Measurements from ENCODE around the gene HK3.

HK3 gene

DNA sequence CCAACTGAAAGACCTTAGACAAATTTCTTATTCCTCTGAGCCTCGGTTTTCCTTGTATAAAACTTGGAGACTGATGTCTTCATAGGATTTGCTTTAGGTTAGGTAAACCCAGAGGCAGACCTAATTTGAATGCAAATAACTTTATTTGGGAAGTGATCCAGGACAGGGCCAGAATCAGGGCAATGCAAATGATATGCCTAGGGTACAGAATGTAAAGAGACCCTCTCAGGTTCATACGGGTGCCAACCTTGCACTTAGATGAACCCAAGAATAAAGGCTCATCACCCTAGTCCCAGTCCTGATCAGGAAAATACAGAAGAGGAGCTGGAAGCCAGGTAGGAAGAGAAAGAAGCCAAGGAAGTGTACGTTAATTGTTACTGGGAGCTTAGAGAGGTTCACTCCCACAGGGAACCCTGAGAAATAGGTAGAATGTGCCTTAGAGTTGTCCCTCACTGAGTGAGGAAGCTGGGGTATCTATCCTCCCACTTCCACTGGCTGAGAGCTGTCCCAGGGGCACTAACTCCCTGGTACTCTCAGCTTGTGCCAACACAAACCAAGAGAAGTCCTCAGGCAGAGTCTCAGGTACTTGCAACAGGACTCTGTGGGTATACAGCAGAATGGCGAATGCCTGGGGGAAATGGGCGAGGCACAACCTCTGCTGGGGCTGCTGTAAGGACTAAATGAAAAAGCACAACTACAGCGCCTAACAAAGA lies 3.1 kb upstream of the HK3 start:
- DNase-seq (ENCODE audit: low read depth) = no peak

DNA sequence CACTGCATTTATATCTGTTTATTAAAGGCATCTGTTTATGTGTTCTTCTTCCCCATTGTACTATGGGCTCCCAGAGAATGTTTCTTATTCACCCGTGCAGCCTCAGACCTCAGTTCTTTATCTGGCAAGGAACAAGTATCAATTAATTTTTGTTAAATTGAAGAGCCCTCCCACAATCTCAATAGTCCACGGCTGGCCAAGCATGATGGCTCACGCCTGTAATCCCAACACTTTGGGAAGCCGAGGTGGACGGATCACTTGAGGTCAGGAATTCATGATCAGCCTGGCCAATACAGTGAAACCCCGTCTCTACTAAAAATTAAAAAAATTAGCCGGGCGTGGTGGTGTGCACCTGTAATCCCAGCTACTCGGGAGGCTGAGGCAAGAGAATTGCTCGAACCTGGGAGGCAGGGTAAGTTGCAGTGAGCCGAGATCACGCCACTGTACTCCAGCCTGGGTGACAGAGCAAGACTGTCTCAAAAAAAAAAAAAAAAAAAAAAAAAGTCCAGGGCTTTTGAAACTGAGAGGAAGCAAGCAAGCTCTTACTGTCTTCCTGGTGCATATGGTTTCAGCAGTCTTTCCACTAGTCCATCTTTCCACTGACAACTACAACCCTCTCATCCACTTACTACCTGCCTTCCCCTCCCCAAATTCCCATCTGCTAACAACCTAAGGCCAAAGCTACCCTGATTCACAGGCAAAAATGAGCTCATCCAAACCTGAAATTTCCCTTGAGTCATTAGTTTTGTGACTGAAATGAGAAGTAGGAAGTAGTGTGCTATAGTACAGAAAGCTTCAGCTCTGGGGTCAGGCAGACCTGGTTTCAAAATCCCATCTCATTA lies 2.3 kb upstream of the HK3 start:
- no peak for DNase-seq (ENCODE audit: low read depth)

- no peak for DNase-seq (ENCODE audit: low read depth)
Observed at GRCh38 chr5:176900780-176901204, 1.6 kb upstream of the HK3 start.

- no peak for DNase-seq (ENCODE audit: low read depth)
Observed at GRCh38 chr5:176899946-176900779, 1.0 kb upstream of the HK3 start.

DNA sequence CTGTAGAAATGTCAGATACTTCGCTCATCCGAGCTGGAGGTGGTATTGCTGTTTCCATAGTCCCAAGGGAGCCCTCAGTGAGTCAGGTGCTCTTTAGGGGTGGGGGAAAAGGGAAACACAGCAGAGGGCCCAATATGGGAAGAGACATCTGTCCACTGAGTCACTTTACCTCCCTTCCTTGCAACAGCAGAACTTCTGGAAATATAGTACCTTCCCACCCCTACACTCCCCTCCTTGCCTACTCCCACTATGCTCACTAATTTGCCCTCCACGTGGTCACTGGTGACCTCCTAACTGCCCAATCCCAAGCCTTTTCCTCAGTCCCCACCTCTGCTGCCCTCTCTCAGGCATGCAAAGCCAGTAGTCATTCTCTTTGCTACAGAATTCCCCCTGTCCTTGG lies 1.9 kb downstream of the HK3 start:
- no peak for DNase-seq (ENCODE audit: low read depth)

DNA sequence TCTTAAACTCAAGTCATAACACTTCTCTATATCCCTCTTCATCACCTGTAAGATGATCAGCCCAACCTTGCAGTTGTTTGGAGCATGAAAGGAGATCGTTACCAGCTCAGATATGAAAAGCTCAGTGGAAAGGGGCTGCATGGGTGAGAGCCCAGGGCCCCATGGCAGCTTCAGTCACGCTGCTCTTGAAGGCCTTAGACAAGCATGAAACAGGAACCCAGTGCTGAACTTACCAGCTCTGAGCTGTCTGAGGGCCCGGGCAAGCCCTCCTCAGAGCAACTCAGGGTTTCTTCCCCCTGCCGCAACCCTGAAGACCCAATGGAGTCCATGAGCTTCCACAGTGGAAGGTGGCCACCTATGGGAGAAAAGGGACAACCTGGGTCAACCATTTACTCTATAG lies 3.3 kb downstream of the HK3 start:
- no peak for DNase-seq (ENCODE audit: low read depth)

DNA sequence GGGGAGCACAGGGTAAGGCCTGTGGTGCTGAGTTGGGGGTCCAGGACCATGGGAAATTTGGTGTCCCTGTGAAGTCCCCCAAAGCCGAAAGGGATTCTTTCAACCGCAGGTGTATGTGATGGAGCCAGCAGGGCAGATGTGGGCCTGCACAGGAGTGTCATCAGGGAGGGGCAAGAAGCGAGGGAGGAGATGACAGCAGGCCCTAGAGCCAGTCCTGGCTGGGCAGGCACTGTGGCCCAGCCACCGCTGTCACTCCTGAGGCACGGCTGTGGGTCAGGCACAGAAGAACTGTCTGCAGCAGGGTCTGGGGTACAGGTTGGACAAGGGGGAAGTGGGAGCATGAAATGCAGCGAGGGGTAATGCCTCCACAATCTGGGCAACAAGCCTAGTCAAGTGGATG lies 4.8 kb downstream of the HK3 start:
- no peak for DNase-seq (ENCODE audit: low read depth)

DNA sequence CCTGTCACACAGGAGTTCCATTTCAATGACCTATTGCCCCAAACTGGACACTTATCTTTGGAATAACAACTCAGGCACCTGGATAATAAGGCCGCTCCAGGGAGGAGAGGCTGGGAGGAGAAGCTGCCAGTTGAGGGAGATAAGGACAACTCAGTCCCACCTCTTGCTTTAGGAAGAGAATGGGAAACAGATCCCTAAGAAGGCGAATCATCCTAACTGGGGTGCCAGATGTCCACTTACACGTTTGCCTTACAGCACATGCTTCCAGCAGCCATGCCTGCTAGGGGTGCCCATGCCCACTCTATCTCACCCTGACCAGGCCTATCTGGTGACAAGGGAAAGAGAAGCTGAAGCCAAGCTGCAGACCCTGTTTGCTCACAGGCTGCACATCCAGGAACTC lies 6.5 kb downstream of the HK3 start:
- no peak for DNase-seq (ENCODE audit: low read depth)

DNA sequence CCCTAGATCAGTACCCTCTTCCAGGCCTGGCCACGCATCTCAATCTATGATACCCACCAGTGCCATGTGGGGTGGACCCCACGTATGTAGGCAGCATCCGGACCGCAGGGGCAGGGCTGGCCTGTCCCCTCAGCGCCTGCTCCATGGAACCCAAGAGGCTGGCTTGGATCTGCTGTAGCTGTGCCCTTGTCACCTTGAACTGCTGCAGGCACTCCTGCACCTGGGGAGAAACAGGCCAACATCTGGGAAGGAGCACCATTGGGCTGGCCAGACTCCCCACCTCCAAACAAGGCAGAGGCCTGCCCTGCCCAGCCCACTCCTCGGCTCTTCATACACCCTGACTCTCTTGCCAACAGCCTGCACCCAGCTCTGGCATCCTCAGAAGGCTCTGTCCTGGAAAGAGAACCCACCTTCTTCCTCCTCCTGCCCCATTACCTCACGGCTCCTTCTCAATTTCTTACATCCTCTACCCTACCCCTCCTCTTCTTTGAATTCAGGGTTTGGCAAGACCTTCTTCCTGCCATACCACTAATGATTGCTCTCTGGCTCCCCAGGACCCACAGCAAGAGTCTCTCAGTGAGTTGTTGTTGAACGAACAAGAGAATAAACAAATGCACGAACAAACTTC lies 7.7 kb downstream of the HK3 start:
- DNase-seq (ENCODE audit: low read depth) = no peak

DNA sequence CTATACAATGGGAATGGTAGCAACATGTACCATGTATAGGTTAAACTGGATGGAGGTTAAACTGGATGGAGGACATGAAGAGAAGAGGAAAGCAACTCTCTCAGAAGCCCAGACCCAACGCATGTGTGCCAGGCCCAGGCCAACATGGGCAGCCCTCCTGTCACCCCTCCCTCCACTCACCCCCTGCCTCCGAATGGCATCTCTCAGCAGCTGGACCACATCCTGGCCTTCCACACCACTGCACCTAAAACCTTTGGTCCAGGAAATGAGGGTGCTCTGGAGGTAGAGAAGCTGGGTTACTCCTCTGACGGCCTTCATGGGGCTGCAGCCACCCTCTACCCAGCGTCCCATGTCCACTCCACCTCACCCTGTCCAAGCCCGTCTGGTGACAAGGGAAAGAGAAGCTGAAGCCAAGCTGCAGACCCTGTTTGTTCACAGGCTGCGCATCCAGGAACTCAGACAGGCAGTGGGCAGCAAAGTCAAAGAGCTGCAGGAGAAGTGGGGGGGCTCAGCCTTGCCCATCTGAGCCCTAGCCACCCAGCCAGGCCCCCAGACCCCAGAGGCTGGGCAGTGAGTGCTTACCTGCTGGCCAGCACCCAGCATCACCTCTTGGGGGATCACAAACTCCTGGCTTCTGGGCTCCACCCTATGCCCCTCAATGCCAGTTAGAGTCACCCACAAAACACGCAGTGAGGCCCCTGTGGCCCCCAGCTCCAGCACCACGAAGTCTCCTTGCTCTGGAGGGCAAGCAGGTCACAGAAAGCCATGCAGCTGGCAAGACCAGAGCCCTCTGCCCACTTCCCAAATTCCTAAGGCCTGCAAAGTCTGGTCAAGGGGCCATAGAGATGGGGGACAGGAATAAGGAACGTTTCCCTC lies 8.5 kb downstream of the HK3 start:
- DNase-seq (ENCODE audit: low read depth) = no peak

GRCh38 chr5:176889321-176890280 lies 9.5 kb downstream of the HK3 start:
- no peak for DNase-seq (ENCODE audit: low read depth)

- DNase-seq (ENCODE audit: low read depth) = no peak
Observed at GRCh38 chr5:176888865-176889165, 10.3 kb downstream of the HK3 start.

GRCh38 chr5:176888016-176888864 lies 10.9 kb downstream of the HK3 start:
- no peak for DNase-seq (ENCODE audit: low read depth)

- DNase-seq (ENCODE audit: low read depth) = no peak
Observed at GRCh38 chr5:176887252-176887849, 11.8 kb downstream of the HK3 start.

DNA sequence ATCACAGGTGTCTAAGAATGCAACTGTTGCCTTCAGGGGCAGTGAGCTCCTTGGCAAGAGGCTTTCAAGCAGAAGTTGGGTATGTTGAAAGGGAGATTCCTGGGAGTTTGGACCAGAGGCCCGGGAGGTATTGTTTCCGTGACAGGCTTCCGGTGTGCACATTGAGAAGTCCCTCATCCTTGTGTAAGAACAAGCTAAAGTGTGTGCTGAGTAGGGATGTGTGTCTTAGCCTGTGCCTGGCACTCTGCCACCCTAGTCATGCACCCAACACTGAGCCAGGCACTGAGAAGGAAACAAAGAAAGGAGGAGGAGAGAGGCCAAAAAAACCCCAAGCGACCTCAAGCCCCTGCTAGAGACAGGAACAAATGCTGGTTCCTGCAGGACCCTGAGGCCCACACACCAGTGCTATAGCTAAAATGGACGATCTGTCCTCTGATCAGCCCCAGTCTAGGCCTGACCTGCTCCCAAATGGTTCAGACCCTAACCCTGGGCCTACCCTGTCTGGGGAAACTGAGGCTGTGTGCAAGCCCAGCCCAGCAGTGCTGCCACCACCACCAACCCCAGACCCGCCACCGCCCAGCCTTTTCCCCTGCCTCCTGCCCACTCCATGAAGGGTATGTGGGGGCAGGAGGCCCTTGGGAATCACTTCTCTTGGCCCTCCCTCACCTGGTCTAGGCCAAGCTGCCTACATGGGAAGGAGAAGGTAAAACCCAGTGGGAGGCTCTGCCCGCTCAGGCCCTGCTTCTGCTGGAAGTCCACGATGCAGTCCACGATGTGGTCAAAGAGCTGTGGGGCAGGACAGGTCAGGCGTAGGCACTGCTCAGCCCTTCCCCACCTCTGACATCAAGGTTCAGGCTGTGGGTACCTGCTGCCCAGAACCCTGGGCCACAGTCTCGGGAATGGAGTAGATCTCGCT lies 12.6 kb downstream of the HK3 start:
- DNase-seq (ENCODE audit: low read depth) = no peak

- no peak for DNase-seq (ENCODE audit: low read depth)
Observed at GRCh38 chr5:176884571-176884890, 14.6 kb downstream of the HK3 start.

- DNase-seq (ENCODE audit: low read depth) = no peak
Observed at GRCh38 chr5:176883700-176884570, 15.2 kb downstream of the HK3 start.

Data from CMK (cell line).